Measurements from ENCODE around the gene IDUA. TPM values are rescaled to one million over a fixed set of nuclear protein-coding genes. Genes with fewer than 3 reads are reported as not detected.
A peak's percentile ranks its signal among the peaks of the same experiment; 100 is the strongest.

IDUA gene
- total and polyA plus RNA-seq, 4 experiments from 2014 or later: 5.0 to 64.1 (median 38.7) TPM

DNA sequence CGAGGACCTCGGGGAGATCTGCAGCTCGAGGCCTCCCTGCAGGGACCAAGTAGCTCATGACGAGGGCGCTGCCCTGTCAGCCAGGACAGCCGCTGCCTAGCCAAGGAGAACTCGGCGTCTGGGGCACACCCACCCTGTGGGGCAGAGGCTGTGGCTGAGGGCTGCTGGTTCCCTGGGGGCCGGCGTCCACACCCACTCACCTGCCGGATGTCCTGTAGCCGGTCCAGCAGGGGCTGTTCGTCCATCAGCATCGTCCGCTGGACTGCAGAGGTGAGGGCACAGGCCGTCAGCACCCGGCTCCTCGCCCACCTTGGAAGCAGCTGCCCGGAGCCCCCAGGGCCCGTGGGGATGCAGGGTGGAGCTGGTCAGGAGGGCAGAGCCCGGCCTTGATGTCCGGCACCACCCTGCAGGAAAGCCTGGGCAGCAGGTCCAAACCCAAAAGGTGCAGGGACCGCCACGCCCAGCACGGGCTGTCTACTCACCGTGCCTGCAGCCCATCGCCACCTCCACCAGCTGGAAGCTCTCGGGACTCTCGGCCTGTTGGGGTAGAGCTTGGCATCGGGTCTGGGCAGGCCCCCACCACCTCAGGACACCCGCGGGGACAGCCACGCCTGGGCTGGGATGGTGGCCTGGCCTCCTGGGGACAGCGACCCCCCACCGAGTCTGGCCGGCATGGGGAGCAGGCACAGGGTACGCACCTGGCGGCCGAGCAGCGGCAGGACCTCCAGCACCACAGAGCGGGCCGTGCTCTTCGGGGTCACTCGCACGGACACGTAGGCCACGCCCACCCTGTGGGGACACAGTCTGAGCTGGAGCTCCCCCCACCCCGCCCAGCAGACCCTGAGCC lies 20.4 kb upstream of the IDUA start:
- Histone ChIP-seq H3K27ac (ENCODE audit: low read depth, low read length) (no peak overlapping the region), H3K27me3 (ENCODE audit: insufficient read depth, low read length) (no peaks in the 10 kb centered on the region), H3K4me3 (ENCODE audit: low read length in 2 of 2) (no peak overlapping the region), H3K9me3 (ENCODE audit: control insufficient read depth in 1 of 2, low read length in 2 of 2) (no peaks in the 10 kb centered on the region), H3K36me3 (ENCODE audit: insufficient read depth, low read length) (peaks cover 7% of the 10 kb centered on the region), H3K4me1 (ENCODE audit: insufficient read depth, low read length) (peaks cover 11% of the 10 kb centered on the region)
- peaks cover 0 to 4% of the 10 kb centered on the region in 2 donors for H3K36me3 Mint-ChIP-seq
- H3K4me3 Mint-ChIP-seq: no peak overlapping the region
- intact Hi-C loops (cut with micrococcal nuclease): no loop called here
- POLR2A ChIA-PET (ENCODE audit: partially characterized antibody): no interaction called here
- CTCF ChIA-PET (ENCODE audit: partially characterized antibody): no interaction called here
- H3K27ac Mint-ChIP-seq: no peak overlapping the region
- peaks cover 0 to 13% (median 3%) of the 10 kb centered on the region in 4 donors for H3K4me1 Mint-ChIP-seq
- H3K27me3 Mint-ChIP-seq: no peaks in the 10 kb centered on the region
- peaks cover 0 to 2% (median 0%) of the 10 kb centered on the region in 8 donors for H3K9me3 Mint-ChIP-seq
- DNase-seq: no peak

GRCh38 chr4:967113-968104 lies 19.4 kb upstream of the IDUA start:
- H3K4me1 Mint-ChIP-seq: peaks cover 0 to 13% (median 3%) of the 10 kb centered on the region in 4 donors
- H3K27ac Mint-ChIP-seq: no peak overlapping the region
- intact Hi-C loops (cut with micrococcal nuclease): no loop called here
- no peak overlapping the region for H3K4me3 Mint-ChIP-seq
- H3K36me3 ChIP-seq (ENCODE audit: insufficient read depth, low read length): peaks cover 7% of the 10 kb centered on the region
- H3K27me3 ChIP-seq (ENCODE audit: insufficient read depth, low read length): no peaks in the 10 kb centered on the region
- H3K27ac ChIP-seq (ENCODE audit: low read depth, low read length): no peak overlapping the region
- H3K27me3 Mint-ChIP-seq: no peaks in the 10 kb centered on the region
- peaks cover 20% of the 10 kb centered on the region for H3K4me1 ChIP-seq (ENCODE audit: insufficient read depth, low read length)
- no peak overlapping the region for H3K4me3 ChIP-seq (ENCODE audit: low read length in 2 of 2)
- H3K36me3 Mint-ChIP-seq: no peaks in the 10 kb centered on the region
- peaks cover 0 to 2% (median 0%) of the 10 kb centered on the region in 8 donors for H3K9me3 Mint-ChIP-seq
- CTCF ChIA-PET (ENCODE audit: partially characterized antibody): no interaction called here
- no peaks in the 10 kb centered on the region for H3K9me3 ChIP-seq (ENCODE audit: control insufficient read depth in 1 of 2, low read length in 2 of 2)
- DNase-seq: no peak
- POLR2A ChIA-PET (ENCODE audit: partially characterized antibody): interaction anchor here (0.7 kb wide), 1 partner anchor 35 kb away, joined by 4 read pairs; the partner anchor contains the start of genes GAK and TMEM175

DNA sequence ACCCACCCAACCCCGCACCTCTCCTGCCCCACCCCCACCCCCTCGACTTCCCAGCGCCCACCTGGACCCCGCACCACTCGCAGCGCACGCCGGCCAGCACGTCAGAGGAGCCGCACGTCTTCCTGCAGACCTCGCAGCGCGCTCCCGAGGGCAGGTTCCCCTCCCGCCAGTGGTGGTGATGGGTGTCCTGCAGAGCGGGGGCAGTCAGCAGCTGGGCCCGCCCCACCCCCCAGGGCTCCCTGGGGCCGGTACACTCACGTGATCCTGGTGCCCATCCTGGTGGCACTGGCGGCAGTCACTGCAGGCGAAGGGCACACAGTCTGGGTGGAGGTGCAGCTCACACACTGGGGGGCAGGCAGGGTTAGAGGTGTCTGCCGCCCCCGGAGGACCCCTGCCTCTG lies 18.6 kb upstream of the IDUA start:
- no peak overlapping the region for H3K4me3 Mint-ChIP-seq
- intact Hi-C loops (cut with micrococcal nuclease): no loop called here
- Histone ChIP-seq H3K4me3 (ENCODE audit: low read length in 2 of 2) (no peak overlapping the region), H3K36me3 (ENCODE audit: insufficient read depth, low read length) (peaks cover 7% of the 10 kb centered on the region), H3K4me1 (ENCODE audit: insufficient read depth, low read length) (peaks cover 24% of the 10 kb centered on the region), H3K27ac (ENCODE audit: low read depth, low read length) (no peak overlapping the region), H3K9me3 (ENCODE audit: control insufficient read depth in 1 of 2, low read length in 2 of 2) (no peaks in the 10 kb centered on the region), H3K27me3 (ENCODE audit: insufficient read depth, low read length) (no peaks in the 10 kb centered on the region)
- no peak for DNase-seq
- no peak overlapping the region for H3K27ac Mint-ChIP-seq
- peaks cover 0 to 13% (median 3%) of the 10 kb centered on the region in 4 donors for H3K4me1 Mint-ChIP-seq
- ChIA-PET CTCF (ENCODE audit: partially characterized antibody) (no interaction called here), POLR2A (ENCODE audit: partially characterized antibody) (interaction anchor here (0.7 kb wide), 1 partner anchor 36 kb away, joined by 4 read pairs; the partner anchor contains the start of genes GAK and TMEM175)
- peaks cover 0 to 2% (median 0%) of the 10 kb centered on the region in 8 donors for H3K9me3 Mint-ChIP-seq
- H3K36me3 Mint-ChIP-seq: no peaks in the 10 kb centered on the region
- no peaks in the 10 kb centered on the region for H3K27me3 Mint-ChIP-seq

DNA sequence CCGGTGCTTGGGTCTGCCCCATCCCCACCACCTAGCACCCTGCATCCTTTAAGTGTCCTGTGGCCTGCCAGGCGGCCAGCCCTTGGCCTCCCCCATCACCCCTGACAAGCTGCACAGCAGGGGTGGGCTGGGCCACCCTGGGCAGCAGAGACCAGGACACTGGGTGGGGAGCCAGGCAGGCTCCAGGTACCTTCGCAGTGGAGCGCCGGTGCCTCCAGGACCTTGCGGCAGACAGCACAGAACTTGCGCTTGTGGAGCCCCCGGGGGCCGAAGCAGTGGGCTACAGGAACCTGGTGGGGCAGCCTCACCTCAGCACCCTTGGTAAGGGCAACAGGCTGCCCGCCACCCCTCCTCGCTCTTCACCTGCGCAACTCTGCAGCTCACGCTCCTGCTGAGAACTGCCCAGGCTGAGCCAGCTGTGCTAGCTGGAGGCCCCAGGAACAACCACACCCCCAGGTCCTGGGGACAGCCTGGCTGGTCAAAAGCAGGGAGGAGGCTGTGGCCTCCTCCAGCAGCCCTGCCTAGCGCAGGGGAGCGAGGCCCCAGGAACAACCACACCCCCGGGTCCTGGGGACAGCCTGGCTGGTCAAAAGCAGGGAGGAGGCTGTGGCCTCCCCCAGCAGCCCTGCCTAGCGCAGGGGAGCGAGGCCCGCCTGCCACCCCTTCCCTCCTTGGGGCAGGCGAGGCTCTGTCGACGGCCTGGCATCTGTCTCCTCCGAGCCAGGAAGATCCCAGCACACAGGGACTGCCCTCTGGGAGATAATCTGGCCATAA lies 18.0 kb upstream of the IDUA start:
- Mint-ChIP-seq H3K36me3 (no peaks in the 10 kb centered on the region), H3K9me3 (peaks cover 0 to 2% (median 0%) of the 10 kb centered on the region in 8 donors), H3K4me3 (no peak overlapping the region), H3K27ac (no peak overlapping the region), H3K27me3 (no peaks in the 10 kb centered on the region), H3K4me1 (peaks cover 0 to 13% (median 3%) of the 10 kb centered on the region in 4 donors)
- POLR2A ChIA-PET (ENCODE audit: partially characterized antibody): interaction anchor here (0.7 kb wide), 1 partner anchor 37 kb away, joined by 4 read pairs; the partner anchor contains the start of genes GAK and TMEM175
- Histone ChIP-seq H3K36me3 (ENCODE audit: insufficient read depth, low read length) (peaks cover 7% of the 10 kb centered on the region), H3K27me3 (ENCODE audit: insufficient read depth, low read length) (no peaks in the 10 kb centered on the region), H3K4me3 (ENCODE audit: low read length in 2 of 2) (no peak overlapping the region), H3K27ac (ENCODE audit: low read depth, low read length) (no peak overlapping the region), H3K4me1 (ENCODE audit: insufficient read depth, low read length) (peaks cover 24% of the 10 kb centered on the region), H3K9me3 (ENCODE audit: control insufficient read depth in 1 of 2, low read length in 2 of 2) (no peaks in the 10 kb centered on the region)
- CTCF ChIA-PET (ENCODE audit: partially characterized antibody): no interaction called here
- intact Hi-C loops (cut with micrococcal nuclease): no loop called here
- DNase-seq: no peak

GRCh38 chr4:970046-970745 lies 16.6 kb upstream of the IDUA start:
- Histone ChIP-seq H3K9me3 (ENCODE audit: control insufficient read depth in 1 of 2, low read length in 2 of 2) (no peaks in the 10 kb centered on the region), H3K4me3 (ENCODE audit: low read length in 2 of 2) (no peak overlapping the region), H3K4me1 (ENCODE audit: insufficient read depth, low read length) (peaks cover 24% of the 10 kb centered on the region), H3K36me3 (ENCODE audit: insufficient read depth, low read length) (peaks cover 7% of the 10 kb centered on the region), H3K27me3 (ENCODE audit: insufficient read depth, low read length) (no peaks in the 10 kb centered on the region), H3K27ac (ENCODE audit: low read depth, low read length) (no peak overlapping the region)
- ChIA-PET POLR2A (ENCODE audit: partially characterized antibody) (no interaction called here), CTCF (ENCODE audit: partially characterized antibody) (no interaction called here)
- peaks cover 0 to 2% (median 0%) of the 10 kb centered on the region in 8 donors for H3K9me3 Mint-ChIP-seq
- H3K4me1 Mint-ChIP-seq: peaks cover 0 to 13% (median 3%) of the 10 kb centered on the region in 4 donors
- no peak for DNase-seq
- H3K27ac Mint-ChIP-seq: no peak overlapping the region
- peak overlapping the region in 7 of 8 donors; percentile 25 to 41 (median 32) for H3K4me3 Mint-ChIP-seq
- no peaks in the 10 kb centered on the region for H3K27me3 Mint-ChIP-seq
- intact Hi-C loops (cut with micrococcal nuclease): no loop called here
- no peaks in the 10 kb centered on the region for H3K36me3 Mint-ChIP-seq

DNA sequence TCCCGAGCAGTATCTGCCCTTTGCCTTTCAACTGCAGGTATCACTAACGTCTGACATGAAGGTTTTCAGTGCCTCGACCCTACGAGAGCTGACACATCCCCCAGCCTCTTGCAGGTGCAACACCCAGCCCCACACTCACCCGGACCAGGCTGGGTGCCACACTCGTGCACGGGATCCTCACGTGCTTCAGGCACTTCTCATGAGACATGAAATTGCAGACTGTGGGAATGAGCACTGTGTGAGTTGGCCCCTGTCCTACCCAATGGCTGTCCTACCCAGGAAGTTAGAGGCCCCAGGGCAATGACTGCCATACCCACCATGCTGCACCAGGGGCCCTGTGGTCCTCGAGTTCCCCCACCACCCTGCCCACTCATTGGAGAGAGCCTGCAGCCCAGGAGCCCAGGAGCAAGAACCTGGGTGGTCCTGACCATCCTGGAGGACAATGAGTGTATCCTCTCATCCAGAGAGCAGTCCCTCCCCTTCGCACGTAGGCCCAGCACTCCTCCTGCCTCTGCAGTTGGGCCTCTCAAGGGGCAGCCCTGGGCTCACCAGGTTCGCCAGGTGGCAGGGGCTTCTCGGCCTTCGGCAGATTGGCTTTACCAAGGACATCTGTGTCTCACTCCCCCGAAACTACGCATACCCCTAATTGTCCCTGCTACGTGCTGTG lies 15.9 kb upstream of the IDUA start:
- H3K4me1 Mint-ChIP-seq: peaks cover 0 to 13% (median 3%) of the 10 kb centered on the region in 4 donors
- intact Hi-C loops (cut with micrococcal nuclease): no loop called here
- no peak overlapping the region for H3K4me3 ChIP-seq (ENCODE audit: low read length in 2 of 2)
- H3K27ac ChIP-seq (ENCODE audit: low read depth, low read length): no peak overlapping the region
- no peaks in the 10 kb centered on the region for H3K27me3 ChIP-seq (ENCODE audit: insufficient read depth, low read length)
- peaks cover 7% of the 10 kb centered on the region for H3K36me3 ChIP-seq (ENCODE audit: insufficient read depth, low read length)
- peaks cover 24% of the 10 kb centered on the region for H3K4me1 ChIP-seq (ENCODE audit: insufficient read depth, low read length)
- CTCF ChIA-PET (ENCODE audit: partially characterized antibody): no interaction called here
- H3K27ac Mint-ChIP-seq: no peak overlapping the region
- no peaks in the 10 kb centered on the region for H3K36me3 Mint-ChIP-seq
- no peak for DNase-seq
- no peaks in the 10 kb centered on the region for H3K9me3 Mint-ChIP-seq
- H3K4me3 Mint-ChIP-seq: peak overlapping the region in 4 of 8 donors; percentile 12 to 59 (median 42)
- POLR2A ChIA-PET (ENCODE audit: partially characterized antibody): interaction anchor here (2.4 kb wide), 1 partner anchor 39 kb away, joined by 11 read pairs; no protein-coding TSS in a partner anchor
- no peaks in the 10 kb centered on the region for H3K9me3 ChIP-seq (ENCODE audit: control insufficient read depth in 1 of 2, low read length in 2 of 2)
- H3K27me3 Mint-ChIP-seq: no peaks in the 10 kb centered on the region
